GM21529 (cell line): ENCODE results near the gene FDXACB1.
"Not testable (repeated sequence)": the region's sequence is repeated elsewhere in the genome, so short reads cannot be mapped to it uniquely, and the experiment has no call there.

Source experiments
- ATAC-seq: cut with Tn5 transposase; IDR thresholded peaks from one replicate; pipeline ENCODE4 v1.9.1; 2021; ENCODE audit not compliant: unreplicated experiment

Gene FDXACB1

DNA sequence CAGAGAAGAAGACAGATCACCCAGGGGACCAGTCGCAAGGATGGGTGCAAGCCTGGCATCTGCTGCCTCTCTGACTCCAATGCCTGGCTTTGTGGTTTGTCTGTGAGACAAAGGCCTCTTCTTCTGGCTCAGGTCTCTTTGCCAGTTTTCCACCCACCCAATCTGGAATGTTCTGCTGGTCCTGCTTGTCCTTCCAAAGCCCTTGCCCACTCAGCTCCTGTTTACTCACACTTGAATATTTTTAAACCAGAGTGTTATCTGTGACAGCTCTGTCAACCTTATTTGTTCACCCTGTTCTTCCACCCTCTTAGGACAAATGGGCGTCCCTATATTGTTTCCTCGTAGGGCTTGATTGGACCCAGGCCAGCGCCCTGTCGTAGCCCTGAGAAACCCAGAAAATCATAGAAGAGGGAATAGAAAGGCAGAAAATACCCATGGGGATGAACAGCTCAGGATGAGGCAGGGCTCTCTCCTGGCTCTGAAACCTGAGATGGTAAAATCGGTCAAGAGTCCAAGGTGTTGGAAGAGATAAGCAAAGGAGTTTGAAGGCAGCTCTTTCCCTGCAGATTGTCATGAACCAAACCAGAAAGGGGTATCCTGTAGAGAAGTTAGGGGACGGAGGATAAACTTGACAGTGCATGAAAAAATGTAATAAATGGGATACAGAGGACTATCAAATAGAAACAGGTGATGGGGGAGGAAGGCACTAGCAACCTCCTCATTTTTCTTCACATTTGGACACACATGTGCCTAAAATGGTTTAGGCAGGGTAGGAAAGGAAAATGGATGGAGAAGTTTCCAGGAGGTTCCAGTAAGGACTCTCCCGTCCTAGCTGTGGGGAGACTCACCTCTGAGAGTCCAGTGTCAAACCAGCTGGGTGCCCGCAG is 32.0 kb upstream of the FDXACB1 start:
- no peak for ATAC-seq

DNA sequence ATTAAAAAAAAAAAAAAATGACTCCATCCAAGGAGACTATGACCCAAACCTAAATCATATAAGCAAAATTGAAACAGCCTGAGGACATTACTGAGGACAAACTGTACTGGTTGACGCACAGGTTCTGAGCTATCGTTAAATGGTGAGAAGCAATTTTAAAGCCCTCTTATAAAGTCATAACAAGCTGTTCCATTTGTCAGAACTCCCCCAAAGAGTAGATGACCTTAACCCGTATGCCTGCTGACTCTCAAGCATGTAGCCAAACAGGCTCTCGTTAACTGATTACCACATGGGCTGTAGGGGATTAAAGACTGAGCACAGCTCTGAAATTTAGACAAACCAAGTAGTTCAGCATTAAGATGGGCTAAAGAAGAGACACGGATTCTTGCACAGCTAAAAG is 30.4 kb upstream of the FDXACB1 start:
- no peak for ATAC-seq

DNA sequence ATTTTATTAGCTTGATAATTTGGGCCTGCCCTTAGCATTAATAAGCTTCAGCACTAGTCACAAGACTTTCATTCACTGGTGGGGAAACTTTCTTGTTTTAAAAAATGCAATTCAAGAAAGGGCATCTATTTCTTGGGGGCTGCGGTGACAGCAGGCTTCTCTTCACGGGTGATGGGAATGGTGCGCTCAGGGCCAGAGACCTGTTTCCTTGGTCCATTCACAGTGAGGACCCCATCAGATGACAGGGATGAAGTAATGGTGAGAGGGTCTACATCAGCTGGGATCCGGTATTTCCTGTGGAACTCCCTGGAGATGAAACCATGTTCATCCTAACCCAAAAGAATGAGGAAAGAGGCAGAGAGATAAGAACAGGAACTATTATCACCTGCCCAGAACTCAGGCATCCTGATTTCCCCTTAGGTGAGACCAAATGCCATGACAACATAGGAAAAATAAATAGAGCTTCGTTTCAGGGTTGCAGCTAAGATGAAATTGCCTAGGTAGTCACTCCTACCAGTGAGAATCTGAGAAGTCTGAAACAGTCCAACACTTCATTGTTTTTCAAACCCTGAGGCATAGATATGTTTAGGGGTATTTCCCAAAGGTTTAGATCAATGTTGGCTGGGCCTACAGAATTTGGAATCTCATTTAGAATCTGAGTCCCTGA is 29.8 kb upstream of the FDXACB1 start:
- ATAC-seq: no peak

DNA sequence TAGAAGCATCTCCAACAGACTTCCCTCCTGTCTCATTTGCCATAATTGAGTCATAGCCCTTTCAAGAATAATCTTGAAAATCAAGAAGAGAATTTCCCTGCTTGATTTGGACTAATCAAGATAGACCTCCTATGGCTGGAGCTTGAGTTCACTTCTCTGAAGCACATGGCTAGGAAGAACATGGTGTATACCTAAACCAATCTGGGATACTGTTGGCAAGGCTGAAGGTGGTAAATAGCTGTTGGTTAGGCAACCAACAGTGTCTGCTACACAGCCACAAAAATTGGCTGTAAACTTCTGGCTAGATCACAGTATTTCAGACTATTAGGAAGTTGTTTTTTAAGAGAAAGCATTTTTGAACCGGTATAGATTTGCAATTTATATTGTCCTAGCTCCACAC is 27.7 kb upstream of the FDXACB1 start:
- no peak for ATAC-seq

DNA sequence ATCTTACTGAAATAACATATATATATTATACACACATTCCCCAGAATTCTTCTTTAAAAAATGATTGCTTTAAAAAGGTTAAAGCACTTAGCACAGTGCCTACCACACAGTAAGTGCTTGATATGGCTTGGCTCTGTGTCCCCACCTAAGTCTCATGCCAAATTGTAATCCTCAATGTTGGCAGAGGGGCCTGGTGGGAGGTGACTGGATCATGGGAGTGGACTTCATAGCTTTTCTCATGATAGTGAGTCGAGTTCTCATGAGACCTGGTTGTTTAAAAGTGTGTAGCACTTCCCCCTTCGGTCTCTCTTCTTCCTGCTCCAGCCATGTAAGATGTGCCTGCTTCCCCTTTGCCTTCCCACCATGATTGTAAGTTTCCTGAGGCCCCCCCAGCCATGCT is 26.4 kb upstream of the FDXACB1 start:
- ATAC-seq: no peak

DNA sequence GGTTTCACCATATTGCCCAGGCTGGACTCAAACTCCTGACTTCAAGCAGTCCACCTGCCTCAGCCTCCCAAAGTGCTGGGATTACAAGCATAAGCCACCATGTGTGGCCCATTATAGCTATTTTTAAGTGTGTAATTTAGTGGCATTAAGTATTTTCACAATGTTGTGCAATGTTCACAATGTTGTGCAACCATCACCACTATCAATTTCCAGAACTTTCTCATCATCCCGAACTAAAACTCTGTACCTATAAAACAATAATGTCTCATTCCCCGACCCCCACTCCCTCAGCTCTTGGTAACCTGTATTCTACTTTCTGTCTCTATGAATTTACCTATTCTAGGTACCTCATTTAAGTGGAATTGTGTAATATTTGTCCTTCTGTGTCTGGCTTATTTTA is 7.9 kb upstream of the FDXACB1 start:
- ATAC-seq: no peak

DNA sequence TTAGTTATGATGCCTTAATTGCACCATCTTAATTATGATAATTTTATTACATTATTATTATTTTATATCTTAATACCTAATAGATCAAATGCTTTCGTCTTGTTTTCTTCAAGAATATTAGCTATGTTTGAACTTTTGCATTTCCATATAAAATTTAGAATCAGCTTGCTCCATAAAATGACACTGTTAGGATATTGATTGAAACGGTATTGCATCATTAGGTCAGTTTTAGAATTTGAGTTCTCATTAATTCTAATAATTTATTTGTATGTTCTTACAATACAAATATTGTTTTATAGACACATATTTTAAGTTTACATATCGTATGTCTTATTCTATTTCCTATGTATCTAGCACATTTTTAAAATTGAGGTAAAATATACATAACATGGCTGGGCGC is 7.1 kb upstream of the FDXACB1 start:
- no peak for ATAC-seq

DNA sequence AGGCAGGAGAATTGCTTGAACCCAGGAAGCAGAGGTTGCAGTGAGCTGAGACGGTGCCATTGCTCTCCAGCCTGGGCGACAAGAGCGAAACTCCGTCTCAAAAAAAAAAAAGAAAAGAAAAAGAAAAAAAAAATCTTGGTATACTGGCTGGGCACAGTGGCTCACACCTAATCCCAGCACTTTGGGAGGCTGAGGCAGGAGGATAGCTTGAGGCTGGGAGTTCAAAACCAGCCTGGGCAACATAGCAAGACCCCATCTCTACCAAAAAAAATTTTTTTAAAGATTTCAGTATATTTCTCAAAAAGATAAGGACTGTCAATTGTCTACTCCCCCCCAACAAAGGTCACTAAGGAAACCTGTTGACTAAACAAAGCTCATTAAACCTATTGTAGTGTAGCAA is 6.1 kb upstream of the FDXACB1 start:
- ATAC-seq: not testable (repeated sequence)

DNA sequence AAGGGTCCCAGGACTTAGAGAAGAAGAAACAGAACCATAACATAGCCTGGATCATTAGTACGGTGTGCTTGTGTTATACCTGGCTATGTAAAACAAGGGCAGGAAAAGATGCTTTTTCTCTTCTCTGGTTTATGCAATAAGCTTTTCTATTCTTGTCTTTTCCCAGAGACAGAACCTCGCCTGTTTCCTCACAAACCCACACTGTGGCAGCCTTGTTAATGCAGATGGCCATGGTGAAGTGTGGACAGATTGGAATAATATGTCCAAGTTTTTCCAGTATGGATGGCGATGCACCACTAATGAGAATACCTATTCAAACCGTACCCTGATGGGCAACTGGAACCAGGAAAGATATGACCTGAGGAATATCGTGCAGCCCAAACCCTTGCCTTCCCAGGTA is 3.2 kb upstream of the FDXACB1 start:
- ATAC-seq: no peak

DNA sequence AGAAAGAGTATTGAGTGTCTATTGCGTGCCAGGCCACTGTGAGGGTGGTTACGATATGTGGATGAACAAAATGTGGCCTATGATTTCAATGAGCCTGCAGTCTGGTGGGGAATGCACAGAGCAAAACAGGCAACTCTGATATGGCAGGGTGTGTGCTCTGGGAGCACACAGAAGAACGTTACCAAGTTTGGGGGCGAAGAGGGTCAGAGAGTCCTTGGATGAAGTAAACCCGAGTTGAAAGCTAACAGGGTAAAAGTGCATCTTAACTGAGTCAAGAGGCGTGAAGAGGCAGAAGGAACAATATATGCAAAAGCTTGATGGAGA is 634 bp upstream of the FDXACB1 start:
- peak; percentile 1 for ATAC-seq

DNA sequence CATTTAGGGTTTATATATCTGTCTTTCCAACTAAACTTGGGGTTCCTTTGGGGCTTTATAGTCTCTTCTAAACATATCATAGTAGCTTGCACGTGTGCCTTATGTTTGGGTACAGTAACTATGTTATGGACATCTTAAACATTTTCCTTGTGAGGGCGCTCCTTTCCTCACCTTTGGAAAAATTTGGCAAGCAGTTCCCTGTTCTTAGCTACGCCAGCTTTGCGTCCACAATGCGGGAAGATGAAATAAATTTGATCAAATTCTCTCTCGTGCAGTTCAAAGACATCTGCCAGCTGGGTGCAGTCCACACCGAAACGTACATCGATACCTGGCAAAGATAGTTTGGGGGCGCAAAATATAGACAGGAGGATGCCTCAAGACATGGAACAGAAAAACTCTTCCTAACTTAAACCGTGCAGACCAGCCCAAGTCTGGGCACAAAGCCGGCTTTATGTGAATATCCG is 548 bp downstream of the FDXACB1 start:
- peak; percentile 12 for ATAC-seq

DNA sequence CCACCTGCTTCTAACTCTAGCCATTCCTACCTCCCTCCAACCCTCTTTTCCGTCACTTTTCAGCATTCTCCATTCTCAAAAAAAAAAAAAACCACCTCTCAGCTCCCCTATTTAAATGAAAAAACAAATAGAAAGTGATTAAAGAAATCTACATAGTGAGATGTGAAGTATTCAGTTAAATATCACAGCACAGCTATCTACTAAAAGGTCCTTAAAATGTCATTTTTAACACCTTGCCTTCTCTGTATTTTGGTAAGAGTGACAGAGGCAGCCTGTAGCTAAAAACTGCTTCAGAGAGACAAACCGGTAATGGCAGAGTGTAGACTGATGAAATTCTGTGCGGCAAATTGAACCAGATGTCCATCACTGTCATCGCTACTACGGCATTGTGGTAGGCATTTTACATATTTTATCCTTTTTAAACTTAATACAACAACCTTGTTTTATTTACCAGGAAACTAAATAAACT is 7.2 kb downstream of the FDXACB1 start:
- ATAC-seq: no peak

DNA sequence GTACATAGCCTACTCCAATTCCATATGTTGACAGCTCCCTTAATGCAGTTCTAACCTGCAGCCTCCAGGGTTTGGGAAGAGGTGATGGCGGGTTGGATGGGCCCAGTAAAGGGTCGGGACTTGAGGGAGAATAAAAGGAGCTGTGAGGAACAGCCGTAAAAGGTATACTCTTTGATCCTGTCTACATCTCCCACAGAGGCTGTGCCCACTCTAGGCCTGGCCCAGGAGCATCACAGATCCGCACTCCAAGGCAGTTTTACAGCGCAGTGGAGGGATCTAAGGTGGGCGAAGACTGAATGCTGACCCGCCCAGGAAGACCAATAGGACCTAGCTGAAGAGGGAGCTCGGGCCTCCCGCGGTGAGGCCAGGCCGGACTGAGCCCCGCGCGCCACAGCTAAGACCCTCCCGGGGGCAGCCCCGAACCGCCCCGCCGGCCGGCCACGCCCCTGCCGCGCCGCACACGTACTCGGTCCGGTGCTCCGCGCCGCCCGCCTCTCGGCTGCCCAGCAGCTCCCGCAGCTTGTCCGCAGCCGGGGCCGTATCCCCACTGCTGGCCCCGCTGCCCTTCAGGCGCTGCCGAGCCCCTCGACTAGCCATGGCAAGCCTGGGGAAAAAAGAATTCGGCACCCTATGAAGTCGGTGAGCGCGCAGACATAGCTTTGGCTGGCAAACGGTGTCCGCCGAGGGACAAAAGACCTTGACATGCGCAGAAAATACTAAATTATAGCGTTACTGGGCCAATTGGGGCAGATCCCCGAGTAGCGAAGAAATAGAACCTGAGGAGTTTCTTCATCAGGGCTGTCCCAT is 7.9 kb downstream of the FDXACB1 start, which contains the start of gene ALG9:
ALG9 (minus strand) TSS at position 696 of the 807 bp plus-strand sequence; CDS start at position 597, 99 bp downstream.
- peak; percentile 89 for ATAC-seq

DNA sequence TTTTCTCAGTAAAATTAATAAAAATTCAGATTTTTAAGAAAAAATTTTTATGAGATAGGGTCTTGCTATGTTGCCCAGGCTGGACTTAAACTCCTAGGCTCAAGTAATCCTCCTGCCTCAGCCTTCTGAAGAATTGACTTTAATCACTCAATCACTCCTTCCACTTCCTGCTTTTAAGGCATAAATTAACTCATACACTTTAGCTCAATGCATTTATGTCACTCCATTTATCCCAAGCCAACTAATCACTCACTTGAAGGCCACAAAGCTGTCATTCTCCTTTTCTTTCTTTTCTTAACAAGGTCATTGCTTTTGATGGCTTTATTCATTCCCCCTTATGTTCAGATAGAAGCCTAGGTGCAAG is 8.5 kb downstream of the FDXACB1 start:
- peak; percentile 12 for ATAC-seq

DNA sequence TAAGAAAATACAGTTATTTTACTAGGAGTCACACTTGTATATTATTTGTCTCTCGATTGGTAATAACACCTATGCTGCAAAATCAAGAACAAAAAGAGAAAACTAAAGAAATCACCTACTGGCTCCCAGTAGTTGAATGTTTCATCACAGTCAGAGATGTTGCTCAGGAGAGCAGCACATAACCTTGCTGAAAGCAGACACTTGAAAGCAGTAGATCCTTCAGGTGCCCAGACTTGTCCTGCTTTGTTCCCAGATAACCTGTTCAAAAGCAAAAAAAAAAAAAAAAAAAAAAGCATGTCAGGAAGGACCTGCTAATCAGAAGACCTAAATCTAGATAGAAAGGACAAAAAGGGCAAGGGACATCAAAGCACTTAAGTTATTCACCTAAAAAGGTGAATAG is 8.9 kb downstream of the FDXACB1 start:
- ATAC-seq: no peak

DNA sequence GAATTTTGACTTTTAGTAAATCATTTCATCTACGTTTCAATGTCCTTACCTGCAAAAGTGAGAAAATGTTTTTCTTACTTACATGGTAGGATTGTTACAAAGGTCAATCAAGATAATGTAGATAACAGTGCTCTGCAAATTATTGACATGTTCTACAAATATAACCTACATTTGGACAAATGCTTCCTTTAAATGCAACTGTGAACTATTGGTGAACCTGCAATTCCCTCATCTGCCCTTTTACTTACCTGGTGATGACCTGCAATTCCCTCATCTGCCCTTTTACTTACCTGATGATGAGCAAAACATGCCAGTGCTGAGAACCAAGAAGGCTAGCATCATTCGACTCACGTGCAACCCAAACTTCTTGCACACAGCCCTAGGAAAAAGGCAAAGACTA is 18.7 kb downstream of the FDXACB1 start:
- no peak for ATAC-seq

DNA sequence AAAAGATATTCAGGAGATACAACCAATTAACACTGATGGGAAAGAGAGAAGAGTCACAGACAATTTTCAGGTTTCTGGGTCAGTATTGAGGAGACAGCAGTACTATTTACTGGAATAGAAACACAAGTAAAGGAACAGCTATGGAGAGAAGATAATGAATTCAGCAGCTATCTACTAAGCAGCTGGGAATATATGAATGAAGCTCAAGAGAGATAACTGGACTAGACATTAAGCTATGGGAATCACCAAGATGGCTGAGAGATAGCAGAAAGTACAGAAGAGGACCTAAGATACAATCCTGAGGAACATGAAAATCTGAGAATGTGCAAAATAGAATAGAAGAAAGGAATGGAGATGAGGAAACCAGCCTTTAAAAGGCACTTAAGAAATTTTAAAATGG is 23.5 kb downstream of the FDXACB1 start:
- ATAC-seq: no peak

DNA sequence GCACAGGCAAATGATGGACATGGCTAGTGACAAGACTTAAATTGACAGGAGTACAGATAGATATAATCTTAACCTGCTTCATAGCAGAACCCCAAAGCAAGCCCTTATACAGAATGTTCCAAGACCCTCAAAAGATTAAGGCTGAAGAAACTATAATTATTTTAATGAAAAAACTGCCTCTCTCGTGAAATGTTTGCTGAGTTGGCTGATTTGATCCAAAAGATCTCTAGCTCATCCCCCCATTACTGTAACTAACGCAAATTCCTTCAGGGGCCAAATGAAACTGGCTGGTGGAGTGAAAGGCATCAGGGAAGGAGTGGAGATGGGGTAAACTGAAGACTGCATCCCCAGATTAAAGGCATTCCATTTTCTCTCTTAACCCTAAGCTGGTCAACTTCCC is 26.9 kb downstream of the FDXACB1 start:
- ATAC-seq: no peak

DNA sequence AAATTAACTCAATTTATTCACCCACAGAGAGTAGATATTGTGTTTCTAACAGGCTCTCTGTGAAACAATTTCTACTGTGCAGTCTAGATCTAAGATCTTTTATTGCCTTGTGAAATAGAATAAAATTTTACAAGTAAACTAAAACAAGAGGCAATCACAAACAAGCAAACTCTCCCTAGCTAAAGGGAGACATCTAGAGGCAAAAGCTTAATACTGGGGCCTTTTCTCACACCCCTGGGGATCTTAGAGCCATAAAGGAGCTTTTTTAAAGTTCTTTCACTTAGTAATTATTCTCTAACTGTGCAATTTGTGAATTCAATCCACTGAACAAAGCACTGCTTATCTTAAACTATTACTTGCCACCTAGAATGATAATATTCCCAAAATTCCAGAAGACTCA is 27.3 kb downstream of the FDXACB1 start:
- ATAC-seq: no peak

DNA sequence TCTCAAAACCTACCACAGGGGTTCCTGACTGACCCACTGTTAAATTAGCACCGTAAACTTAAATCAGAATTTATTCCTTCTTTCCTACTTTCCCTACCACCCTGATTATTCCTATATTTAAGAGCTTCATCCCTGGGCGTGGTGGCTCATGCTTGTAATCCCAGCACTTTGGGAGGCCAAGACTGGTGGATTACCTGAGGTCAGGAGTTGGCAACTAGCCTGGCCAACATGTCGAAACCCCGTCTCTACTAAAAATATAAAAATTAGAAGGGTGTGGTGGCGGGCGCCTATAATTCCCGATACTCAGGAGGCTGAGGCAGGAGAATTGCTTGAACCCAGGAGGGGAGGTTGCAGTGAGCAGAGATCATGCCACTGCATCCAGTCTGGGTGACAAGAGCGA is 27.9 kb downstream of the FDXACB1 start:
- no peak for ATAC-seq

DNA sequence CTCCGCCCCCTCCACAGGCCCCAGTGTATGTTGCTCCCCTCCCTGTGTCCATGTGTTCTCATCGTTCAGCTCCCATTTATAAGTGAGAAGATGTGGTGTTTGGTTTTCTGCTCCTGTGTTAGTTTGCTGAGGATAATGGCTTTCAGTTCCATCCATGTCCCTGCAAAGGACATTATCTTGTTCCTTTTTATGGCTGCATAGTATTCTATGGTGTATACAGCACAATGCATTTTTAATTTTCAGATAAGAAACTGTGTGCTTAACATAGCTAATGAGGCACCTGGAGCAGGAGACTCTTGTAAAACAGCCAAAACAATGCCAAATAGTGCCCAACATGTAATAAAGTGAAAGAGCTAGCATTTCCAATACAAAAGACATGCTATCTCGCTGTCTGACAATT is 29.3 kb downstream of the FDXACB1 start:
- no peak for ATAC-seq

DNA sequence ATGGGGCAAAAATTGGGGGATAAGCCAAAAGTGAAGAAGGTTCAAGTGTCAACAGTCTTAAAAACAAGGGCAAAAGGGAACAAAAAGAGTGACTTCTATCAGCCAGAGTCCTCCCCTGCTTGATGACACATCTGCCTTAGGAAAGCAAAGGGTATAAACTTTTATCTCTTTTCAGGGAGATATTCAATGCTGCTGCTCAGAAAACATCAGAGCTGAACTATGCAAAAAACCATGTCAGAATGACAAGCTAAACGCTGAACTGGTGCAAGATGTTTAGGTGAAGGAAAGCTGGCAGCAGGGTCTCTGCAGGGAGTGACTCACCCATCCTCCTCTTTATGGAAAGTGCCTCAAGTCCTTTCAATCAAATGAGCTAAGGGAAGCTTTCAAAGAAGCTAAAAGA is 32.3 kb downstream of the FDXACB1 start:
- ATAC-seq: no peak
